Measurements from ENCODE around the gene SHTN1.

SHTN1 gene

DNA sequence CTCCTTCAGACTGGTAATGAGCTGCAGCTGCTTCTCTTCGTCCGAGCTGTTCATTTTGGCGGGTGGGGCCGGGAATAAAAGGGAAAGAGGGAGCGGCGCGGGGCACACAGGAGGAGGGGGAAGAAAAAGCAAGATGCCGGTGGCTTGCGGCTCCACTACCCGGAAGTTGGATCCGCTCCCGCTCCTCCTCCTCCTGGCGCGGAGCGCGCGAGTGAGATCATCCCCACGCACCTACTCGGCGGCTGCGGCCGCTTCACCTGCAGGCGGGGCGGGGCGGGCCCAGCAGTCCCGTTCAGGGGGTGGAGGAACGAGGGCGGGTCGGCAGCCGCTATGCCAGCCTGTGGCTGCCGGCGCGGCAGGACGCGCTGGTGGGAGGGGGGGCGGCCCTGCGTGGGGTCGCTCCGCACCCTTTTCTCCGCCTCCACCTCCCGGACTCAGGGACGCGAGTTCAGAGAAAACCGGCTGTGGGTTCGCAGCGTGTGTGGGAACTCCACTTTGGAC lies at the start of gene SHTN1:
SHTN1 (minus strand) TSS at position 162 of the 501 bp plus-strand sequence; CDS start at position 54, 108 bp downstream.
- no peak for DNase-seq (ENCODE audit: low read depth)

DNA sequence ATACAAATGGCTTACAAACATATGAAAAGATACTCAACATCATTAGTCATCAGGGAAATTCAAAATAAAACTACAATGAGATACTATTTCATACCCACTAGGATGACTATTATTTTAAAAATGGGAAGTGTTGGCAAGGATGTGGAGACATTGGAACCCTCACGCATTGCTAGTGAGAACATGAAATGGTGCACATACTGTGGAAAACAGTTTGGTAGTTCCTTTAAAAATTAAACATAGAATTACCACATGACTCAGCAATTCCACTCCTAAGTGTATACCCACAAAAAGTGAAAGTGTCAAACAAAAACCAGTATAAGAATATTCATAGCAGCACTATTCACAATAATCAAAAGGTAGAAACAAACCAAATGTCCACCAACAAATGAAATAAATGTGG lies 48.5 kb upstream of the SHTN1 start:
- DNase-seq (ENCODE audit: low read depth): no peak

GRCh38 chr10:117047947-117048346 lies 43.0 kb upstream of the SHTN1 start:
- no peak for DNase-seq (ENCODE audit: low read depth)

DNA sequence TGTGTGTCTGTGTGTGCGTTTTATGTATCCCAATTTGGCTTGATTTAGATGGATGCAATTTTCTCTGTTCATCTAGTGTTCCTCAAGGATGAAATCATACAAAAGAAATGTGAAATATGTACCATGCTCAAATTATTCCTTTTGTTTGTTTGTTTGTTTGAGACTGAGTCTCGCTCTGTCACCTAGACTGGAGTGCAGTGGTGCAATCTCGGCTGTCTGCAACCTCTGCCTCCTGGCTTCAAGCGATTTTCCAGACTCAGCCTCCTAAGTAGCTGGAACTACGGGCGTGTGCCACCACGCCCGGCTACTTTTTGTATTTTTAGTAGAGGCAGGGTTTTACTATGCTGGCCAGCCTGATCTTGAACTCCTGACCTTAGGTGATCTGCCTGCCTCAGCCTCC lies 11.3 kb upstream of the SHTN1 start:
- DNase-seq (ENCODE audit: low read depth): no peak

GRCh38 chr10:117014835-117015234 lies 9.8 kb upstream of the SHTN1 start:
- DNase-seq (ENCODE audit: low read depth): no peak

GRCh38 chr10:117007080-117007479 lies 2.1 kb upstream of the SHTN1 start:
- DNase-seq (ENCODE audit: low read depth): peak; percentile 26

DNA sequence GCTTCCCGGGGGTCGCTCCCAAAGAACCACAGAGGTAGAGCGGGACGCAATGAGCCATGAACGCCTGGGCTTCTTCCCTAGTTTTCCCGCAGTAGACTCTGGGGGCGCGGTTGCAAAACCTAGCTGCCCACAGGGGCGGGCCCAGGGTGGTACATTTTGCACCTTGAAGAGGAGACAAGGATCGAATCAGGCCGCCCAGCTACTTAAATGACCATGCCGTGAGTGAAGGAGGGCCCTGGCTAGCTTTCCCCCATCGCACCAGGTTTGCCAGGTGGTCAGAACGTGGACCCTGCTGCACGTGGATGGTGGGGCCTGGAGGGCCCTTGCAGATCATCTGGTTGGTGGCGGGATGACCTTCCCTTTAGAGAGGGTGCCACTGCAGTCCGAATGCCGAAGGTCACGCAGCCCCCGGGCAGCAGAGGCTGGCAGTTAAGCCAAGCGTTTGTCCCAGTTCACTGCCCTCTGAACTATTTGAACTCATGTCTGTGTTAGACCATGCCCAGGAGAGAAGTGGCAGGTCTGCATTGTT lies 604 bp upstream of the SHTN1 start:
- no peak for DNase-seq (ENCODE audit: low read depth)

GRCh38 chr10:117004227-117005025 lies 561 bp downstream of the SHTN1 start:
- DNase-seq (ENCODE audit: low read depth): no peak

GRCh38 chr10:117003336-117003735 lies 1.7 kb downstream of the SHTN1 start:
- DNase-seq (ENCODE audit: low read depth): no peak

DNA sequence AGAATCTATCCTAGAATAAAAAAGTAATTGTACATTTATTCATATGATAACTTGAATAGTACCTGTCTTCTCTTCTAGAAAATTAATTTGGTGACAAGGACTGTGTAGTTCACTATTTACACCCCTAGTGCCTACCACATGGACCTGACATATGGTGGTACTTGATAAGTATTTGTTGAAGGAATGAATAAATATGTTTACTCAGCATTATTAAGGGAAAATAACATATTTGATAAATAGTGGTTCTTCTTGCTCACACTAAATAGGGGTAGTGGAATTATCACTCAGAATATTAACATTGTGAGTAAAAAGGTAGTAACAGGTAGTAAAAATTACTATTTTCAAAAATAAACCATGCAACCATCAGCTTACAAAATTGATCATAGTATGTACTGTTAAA lies 2.8 kb downstream of the SHTN1 start:
- no peak for DNase-seq (ENCODE audit: low read depth)

DNA sequence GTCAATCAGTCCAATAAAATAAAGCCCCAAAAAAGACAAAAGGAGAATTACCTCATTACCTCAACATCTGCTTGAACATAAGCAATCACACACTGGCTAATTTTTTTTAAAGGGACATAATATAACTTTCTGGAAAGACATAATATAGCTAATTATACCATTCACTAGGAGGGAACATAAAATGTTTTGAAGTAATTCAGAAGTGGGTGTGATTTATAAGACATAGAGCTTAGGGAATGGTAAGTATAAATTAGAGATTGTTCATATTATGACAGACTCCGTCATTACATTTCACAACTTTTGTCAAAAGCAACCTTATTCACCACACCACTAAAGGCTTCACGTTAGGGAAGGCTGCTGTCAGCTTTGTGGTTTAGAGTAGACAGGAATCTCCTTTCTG lies 3.8 kb downstream of the SHTN1 start:
- DNase-seq (ENCODE audit: low read depth): no peak

DNA sequence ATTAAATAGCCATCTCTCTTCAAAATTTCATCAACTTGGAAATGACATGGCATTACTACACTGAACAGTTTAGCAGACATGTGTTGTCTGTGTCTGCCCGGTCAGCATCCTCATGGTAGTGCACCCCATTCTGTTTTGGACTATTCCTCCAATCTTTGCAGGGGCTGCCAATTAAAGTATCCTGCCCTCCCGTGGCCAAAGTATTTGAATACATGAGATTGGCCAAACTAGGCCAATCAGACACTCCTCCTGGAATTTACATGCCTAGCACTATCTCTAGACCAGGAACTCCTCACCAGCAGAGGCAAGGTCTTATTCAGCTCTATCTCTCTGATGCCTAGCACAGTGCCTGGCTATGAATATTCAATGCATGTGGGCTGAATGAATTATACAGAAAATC lies 4.4 kb downstream of the SHTN1 start:
- no peak for DNase-seq (ENCODE audit: low read depth)

GRCh38 chr10:116998172-116998571 lies 6.8 kb downstream of the SHTN1 start:
- DNase-seq (ENCODE audit: low read depth): no peak

DNA sequence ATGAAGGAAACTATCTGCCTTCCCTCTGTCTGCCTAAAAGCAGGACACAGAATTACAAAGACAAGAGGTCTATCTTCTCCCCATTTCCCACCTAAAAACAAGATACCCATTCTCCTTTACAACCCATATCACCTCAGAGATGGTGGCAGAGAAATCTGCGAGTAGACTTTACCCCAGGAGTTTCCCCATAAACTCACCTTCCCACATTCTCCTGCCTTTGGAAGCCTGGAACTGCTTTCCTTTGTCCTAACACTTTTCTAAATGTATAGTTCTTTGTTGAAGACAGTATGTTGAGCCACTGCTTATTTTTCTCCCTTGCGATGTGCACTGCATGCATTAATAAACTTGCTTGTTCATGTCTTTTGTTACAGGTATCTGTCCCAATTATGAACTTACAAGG lies 8.0 kb downstream of the SHTN1 start:
- no peak for DNase-seq (ENCODE audit: low read depth)

- no peak for DNase-seq (ENCODE audit: low read depth)
Measured at GRCh38 chr10:116995648-116996047, 9.3 kb downstream of the SHTN1 start.

- no peak for DNase-seq (ENCODE audit: low read depth)
Measured at GRCh38 chr10:116994113-116994890, 10.7 kb downstream of the SHTN1 start.

- no peak for DNase-seq (ENCODE audit: low read depth)
Measured at GRCh38 chr10:116993610-116994009, 11.4 kb downstream of the SHTN1 start.

GRCh38 chr10:116992183-116992582 lies 12.8 kb downstream of the SHTN1 start:
- no peak for DNase-seq (ENCODE audit: low read depth)

- no peak for DNase-seq (ENCODE audit: low read depth)
Measured at GRCh38 chr10:116990276-116990800, 14.6 kb downstream of the SHTN1 start.

GRCh38 chr10:116989439-116989838 lies 15.5 kb downstream of the SHTN1 start:
- no peak for DNase-seq (ENCODE audit: low read depth)

DNA sequence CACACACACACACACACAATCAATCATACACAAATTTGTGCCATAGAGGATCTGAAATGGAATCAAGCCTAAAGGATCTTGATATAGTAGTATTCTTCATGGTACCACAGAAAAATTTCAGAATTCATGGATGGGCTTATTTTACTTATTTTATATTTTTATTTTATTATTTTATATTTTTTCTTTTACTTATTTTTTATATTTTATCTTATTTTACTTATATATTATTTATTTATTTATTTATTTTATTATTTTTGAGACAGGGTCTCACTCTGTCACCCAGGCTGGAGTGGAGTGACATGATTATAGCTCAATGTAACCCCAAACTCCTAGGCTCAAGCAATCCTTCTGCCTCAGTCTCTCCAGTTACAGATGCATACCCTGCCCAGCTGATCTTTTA lies 16.7 kb downstream of the SHTN1 start:
- no peak for DNase-seq (ENCODE audit: low read depth)

DNA sequence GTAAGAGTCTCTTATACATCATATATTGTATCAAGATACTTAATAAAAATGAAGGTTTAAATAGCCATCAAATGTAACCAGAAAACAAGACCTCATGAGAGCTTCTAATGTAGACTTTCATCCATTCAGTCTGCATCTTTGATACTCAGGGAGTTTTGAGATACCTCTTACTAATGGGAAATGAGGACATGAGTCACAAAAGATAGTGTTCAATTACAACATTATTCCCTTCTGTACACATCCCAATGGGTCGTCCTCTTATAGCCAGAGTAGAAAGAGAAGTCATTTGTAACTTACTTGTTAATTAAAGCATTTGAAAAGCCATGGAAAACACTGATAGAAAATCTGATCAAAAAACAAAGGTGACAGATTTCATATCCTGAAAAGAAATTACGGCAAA lies 19.4 kb downstream of the SHTN1 start:
- no peak for DNase-seq (ENCODE audit: low read depth)

All from fibroblast of the conjunctiva (primary cell).